ENCODE results near the gene ZBTB33.

ZBTB33 gene

GRCh38 chrX:120250522-120251271 is at the start of gene ZBTB33:
Gene ZBTB33 (plus strand): TSS chrX:120250812. CDS start chrX:120253416, 2,604 bp downstream.
- Mint-ChIP-seq H3K36me3 (ENCODE audit: low read depth) (peaks cover 22% of the 10 kb centered on the region), H3K4me1 (peaks cover 12% of the 10 kb centered on the region), H3K27ac (peak within 1 kb of the TSS; percentile 99), H3K9me3 (peaks cover 36% of the 10 kb centered on the region), H3K4me3 (peak within 1 kb of the TSS; percentile 96), H3K27me3 (ENCODE audit: low read depth, poor library complexity) (peaks cover 38% of the 10 kb centered on the region)
- DNase-seq: peak; percentile 88
- peak; percentile 54 for TF ChIP-seq CTCF (IDR thresholded peaks at IDR 0.05)

- TF ChIP-seq CTCF (IDR thresholded peaks at IDR 0.05): no peak
- Mint-ChIP-seq H3K9me3 (peaks cover 26% of the 10 kb centered on the region), H3K4me3 (no peak overlapping the region), H3K27ac (peak overlapping the region; percentile 57), H3K27me3 (ENCODE audit: low read depth, poor library complexity) (peaks cover 6% of the 10 kb centered on the region), H3K36me3 (ENCODE audit: low read depth) (no peaks in the 10 kb centered on the region), H3K4me1 (no peaks in the 10 kb centered on the region)
- DNase-seq: no peak
Observed at GRCh38 chrX:120200851-120201250, 49.8 kb upstream of the ZBTB33 start.

- Mint-ChIP-seq H3K9me3 (peaks cover 24% of the 10 kb centered on the region), H3K4me1 (peaks cover 4% of the 10 kb centered on the region), H3K27ac (no peak overlapping the region), H3K36me3 (ENCODE audit: low read depth) (no peaks in the 10 kb centered on the region), H3K4me3 (no peak overlapping the region), H3K27me3 (ENCODE audit: low read depth, poor library complexity) (no peaks in the 10 kb centered on the region)
- no peak for DNase-seq
- no peak for TF ChIP-seq CTCF (IDR thresholded peaks at IDR 0.05)
Observed at GRCh38 chrX:120205816-120206753, 44.5 kb upstream of the ZBTB33 start.

- no peak overlapping the region for H3K27ac Mint-ChIP-seq
- no peak overlapping the region for H3K4me3 Mint-ChIP-seq
- peaks cover 19% of the 10 kb centered on the region for H3K9me3 Mint-ChIP-seq
- DNase-seq: no peak
- H3K4me1 Mint-ChIP-seq: peaks cover 4% of the 10 kb centered on the region
- TF ChIP-seq CTCF (IDR thresholded peaks at IDR 0.05): no peak
- no peaks in the 10 kb centered on the region for H3K27me3 Mint-ChIP-seq (ENCODE audit: low read depth, poor library complexity)
- no peaks in the 10 kb centered on the region for H3K36me3 Mint-ChIP-seq (ENCODE audit: low read depth)
Observed at GRCh38 chrX:120207009-120207605, 43.5 kb upstream of the ZBTB33 start.

- no peaks in the 10 kb centered on the region for H3K27me3 Mint-ChIP-seq (ENCODE audit: low read depth, poor library complexity)
- peaks cover 26% of the 10 kb centered on the region for H3K9me3 Mint-ChIP-seq
- TF ChIP-seq CTCF (IDR thresholded peaks at IDR 0.05): peak; percentile 59
- DNase-seq: peak; percentile 68
- H3K36me3 Mint-ChIP-seq (ENCODE audit: low read depth): no peaks in the 10 kb centered on the region
- peaks cover 2% of the 10 kb centered on the region for H3K4me1 Mint-ChIP-seq
- no peak overlapping the region for H3K4me3 Mint-ChIP-seq
- H3K27ac Mint-ChIP-seq: no peak overlapping the region
Observed at GRCh38 chrX:120213438-120214265, 37.0 kb upstream of the ZBTB33 start.
